Cortex of kidney (tissue), 1 donor: ENCODE measurements around the gene CDKAL1.

Experiments
- DNase-seq: peaks from one replicate; lab custom pipeline; 2025; lab: John Stamatoyannopoulos, UW

Gene CDKAL1

DNA sequence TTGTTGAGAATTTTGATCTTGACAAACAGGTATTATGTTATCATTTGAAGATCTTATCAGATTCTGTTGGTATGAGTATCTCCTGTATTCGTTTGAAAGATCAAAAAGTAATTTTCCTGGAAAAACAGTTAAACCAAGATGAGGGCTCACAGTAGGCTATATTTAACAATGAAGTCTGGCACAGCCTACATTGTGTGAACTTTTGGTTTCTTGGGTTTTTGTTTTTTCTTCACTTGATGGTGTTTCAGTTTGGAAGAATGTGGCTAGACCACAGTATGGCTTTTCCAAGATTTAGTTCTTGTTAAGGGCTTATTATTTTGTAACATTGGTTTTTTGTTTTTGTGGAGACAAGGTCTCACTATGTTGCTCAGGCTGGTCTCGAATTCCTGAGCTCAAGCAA lies 306.4 kb downstream of the CDKAL1 start:
- no peak for DNase-seq

DNA sequence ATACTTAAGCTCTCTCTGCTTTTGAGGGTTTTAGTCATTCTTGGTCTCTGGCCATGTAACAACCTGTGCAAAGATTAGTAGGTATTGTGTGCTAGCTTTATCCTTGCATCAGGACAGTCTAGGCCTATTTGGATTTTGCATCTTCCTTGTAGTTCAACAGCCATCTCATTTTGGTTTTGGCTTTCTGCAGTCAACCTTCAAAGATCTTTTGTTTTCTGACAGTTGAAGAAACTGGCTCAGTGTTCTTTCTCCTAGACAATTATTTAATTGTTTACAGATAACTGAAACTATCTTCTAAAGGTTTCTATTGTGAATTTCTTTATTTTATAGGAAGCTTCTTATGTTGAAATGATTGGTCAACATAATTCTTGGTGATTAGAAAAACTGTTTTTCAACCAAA lies 307.5 kb downstream of the CDKAL1 start:
- no peak for DNase-seq

DNA sequence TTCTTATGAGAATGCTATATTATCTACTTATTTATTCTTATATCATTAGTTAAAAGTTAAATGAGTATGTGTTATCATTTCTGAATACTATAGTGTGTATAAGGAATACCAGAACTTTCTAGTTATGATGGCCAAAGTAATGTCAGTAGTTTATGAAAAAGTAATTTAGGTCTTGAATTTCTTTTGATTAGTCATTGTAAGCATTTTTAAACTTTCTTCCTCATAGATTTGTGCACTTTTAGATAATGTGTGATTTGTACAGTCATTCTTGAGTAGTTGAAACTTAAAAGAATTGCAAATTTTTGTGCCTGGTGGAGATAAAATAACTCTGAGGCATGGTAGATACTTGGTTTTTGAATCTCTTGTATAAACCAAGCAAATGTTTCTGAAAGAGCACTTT lies 311.3 kb downstream of the CDKAL1 start:
- no peak for DNase-seq

DNA sequence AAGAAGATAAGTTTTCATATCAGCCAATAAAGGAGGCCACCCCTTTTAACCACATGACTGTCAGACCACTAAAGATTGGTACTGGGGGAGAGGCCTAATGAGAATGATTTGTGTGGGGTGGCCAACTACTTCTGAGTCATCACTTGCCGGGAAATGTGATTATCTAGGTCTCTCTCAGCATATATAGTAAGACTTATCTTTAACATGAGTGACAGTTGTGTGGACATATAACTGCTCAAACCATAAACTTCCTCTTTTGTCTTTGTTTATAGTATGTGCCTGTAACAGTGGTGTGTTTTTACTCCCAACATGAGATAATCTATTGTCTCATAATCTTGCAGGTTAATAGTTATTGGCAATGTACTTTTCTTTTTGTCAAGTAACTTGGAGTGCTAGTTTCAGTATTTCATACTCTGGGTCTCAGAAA lies 312.4 kb downstream of the CDKAL1 start:
- DNase-seq = no peak

DNA sequence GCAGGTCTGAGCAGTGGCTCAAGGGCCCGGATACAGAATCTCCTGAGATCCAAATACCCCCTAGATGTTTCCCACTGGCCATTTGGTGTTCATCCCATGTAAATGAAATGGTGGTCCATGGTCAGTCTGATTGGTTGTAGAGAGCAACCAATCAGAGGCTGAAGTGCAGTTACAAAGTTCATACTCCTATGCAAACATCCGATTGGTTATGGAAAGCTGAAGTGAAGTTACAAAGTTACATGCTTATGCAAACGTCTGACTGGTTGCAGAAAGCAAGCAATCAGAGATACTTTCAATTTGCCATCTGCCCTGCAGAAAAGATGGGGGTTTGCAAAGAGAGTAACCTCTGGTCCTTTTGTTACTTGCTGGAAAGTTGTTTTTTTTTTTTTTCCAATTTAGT lies 313.6 kb downstream of the CDKAL1 start:
- DNase-seq = no peak

DNA sequence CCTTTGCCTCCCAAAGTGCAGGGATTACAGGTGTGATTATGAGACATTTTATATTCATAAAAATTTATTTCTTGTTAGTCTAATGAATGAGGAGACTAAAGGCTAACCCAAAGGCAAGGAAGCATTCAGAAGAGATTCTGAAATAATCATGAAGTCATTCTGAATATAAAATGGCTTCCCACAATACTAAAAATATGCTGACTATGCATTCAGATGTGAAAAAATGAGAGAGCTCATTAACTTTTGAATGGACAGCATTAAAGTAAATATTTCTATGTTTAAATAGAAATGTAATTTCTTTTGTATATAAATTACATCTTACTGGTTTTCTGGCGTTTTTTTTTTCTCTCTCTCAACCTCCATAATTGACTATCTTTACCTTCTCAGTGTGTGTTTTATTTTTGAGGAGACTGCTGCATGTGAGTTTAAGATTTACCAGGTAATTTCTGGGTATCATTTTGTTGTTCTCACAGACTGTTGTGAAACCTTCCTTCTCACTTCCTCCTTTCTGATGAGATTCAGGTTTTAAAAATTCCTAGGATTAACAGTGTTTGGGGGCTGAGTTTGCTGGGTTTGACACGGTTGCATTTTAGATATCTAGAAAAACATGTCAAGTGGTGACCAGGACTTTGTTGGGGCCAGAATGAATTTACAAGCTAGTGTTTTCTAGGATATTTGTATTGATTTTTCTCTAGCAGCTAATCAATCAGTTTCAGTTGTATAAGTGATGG lies 316.6 kb downstream of the CDKAL1 start:
- no peak for DNase-seq

DNA sequence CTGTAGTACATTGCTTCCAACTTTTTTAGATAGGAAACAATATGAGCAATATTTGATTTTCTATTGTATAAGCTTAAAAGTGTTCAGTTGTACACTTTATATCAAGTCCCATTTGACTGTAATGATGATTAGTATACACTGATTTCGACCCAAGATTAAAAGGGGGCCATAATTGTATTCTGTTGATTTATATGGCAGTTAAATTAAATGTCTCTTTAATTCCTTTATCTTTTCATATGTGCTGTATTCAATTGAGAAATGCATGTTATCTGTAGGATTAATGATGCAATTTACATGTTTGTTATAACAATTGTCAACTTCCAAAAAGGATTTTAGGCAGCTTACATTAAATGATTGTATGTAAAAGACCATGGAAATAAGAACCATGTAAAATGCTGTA lies 317.5 kb downstream of the CDKAL1 start:
- no peak for DNase-seq

DNA sequence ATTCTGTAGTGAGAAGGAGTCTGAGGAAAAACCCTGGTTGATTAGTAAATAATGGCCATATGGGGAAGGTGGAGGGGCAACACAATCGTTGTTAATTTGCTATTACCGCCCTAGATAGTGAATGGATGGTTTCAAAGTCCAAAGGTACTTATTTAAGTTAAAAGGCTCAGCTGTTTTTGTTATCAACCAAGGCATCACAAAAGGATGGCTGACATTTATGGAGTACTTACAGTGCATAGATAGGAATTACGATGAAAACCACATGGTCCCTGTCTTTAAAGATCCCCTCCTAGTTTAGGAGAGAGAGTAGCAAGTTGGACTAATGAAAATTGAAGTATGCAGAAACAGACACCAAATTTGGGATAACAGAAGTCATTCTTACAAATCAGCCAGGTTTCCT lies 319.6 kb downstream of the CDKAL1 start:
- no peak for DNase-seq

DNA sequence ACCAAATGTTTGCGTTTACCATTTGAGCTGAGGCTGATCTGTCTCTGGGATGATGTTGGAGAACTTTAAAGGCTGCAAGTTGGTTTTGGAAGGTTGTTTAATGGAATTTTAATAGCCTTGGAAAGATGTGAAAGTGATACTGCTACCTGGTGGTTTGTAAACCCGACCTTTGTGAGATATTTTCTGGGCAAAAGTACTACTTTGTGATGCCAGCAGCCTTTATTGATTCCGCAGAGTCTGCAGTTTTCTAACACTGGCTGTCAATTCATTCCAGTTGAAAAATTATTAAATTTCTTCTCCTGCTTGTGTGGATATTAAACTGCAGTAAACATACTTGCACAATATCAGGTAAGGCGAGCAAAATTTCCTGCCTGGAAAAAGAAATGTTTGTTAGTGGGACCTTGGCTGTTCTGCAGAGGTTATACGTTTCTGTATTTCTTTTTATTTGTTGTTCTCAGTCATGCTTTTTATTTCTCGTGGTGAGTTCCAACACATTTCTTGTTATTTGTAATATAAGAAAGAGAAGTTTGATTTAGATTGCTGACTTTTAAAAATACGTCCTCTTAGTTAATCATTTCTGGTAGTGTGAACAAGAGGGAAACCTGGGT lies 322.5 kb downstream of the CDKAL1 start:
- DNase-seq = no peak

DNA sequence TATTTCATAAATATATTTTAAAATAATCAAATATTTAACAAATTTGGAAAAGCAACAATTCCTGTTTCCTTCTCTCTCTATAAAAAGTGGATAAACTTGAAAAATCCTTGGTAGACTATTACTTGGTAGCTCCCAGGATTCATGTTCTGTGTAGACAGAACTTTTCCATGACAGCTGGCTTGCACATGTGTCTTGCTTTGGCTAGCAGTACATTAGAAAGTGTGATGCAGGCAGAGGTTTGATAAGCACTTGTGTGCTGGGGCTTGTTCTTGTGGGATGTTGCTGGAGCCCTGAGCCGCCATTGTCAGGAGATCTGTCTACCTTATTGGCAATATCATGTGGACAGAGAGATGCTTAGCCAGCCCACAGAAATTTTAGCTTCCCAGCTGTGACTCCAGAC lies 327.2 kb downstream of the CDKAL1 start:
- no peak for DNase-seq

DNA sequence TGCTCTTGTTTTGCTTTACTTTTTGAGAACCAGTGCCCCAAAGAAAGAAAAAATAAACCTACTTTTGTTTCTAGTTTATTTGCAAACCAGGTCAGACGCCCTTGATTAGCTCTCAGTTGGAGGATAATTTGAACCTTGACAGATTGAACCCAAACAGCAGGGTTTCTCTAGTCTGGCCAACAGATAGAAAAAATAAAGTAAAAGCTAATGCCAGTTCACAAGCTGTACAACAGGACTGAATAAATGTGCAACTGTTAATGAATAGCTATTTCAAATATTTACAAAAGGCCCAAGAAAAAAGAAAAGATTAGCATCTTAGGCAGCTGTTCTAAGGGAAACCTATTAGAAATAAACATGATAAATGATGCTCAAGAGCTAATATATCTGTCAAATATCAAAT lies 331.8 kb downstream of the CDKAL1 start:
- DNase-seq = no peak

DNA sequence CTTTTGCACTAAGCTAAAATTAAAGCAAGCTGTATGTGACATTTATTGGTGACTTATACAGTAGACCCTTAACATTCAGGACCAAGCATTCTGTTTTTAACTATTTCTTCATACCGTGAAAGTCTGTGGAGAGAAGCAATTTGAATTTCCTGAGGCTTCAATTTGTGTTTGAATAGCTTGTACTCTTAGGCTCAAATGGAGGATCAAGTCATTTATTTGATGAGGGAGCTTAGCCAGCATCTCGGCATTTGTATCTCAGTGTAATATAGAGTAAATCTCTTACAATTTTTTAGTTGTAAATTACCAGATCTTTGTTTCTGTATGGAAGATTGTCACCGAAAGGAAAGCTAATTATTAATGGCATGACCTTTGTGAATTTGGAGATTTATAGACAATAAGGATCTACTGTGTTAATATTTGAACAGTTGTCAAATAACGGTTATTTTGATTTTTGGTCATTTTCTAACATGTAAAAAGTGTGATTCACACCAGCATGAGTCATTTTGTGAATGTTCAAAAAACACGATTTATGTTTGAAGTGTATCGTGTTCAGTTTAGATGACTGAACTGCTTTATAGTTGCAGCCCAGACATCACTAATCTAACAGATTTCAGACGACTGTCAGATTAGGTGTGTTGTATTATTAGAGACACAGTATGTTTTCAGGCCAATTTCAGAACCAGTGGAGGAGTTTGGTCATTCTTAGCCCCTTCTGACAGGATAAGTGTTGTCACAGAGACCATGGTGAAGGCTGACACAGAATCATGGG lies 332.9 kb downstream of the CDKAL1 start:
- no peak for DNase-seq

DNA sequence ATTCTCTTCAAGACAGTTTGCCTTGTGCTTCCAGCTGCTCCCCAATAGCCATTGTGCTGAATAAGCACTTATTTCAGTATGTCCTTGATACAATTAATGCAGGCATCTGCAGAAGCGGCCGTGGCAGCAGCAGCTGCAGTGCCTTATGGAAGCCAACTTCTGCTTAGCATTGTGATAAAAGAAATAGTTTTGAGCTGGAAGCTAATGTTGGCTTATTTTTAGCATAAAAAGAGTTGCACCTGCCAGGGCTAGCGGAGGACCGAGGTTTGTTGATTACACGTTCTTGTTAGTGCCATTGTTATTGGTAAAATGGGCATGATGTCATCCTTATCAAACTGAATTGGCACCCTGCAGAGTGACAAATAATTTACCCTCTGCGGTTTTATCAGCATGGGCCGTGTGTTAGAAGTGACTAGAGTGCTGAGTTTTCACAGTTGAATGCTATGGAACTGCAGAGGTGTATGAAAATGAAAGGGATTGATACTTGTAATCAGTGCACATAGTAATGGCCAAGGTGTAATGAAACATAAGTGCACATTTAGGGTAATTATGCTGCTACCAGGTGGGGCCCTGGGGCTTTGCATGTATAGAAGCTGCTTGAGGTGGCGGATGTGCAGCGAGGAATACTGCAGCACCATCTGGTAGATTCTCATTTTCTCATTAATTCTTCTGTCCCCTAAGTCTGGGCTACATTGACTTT lies 334.3 kb downstream of the CDKAL1 start:
- DNase-seq = no peak

DNA sequence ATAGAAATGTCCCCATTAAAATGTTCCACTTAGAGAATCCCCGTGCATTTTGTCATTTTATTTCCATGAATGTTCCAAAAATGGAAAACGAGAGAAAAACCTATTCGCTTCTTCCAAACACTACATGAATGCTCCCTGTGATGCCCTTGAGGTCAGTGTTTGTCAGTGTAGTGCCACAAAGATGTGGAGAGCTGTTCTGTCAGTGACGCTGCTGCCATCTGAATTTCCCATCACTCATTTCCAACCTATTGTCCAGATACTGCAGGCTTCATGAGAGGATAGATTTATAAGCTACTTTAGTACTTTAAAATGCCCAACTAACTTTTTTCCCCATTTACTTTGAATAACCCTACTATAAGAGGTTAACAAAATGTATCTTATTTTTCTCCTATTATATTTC lies 335.8 kb downstream of the CDKAL1 start:
- no peak for DNase-seq

DNA sequence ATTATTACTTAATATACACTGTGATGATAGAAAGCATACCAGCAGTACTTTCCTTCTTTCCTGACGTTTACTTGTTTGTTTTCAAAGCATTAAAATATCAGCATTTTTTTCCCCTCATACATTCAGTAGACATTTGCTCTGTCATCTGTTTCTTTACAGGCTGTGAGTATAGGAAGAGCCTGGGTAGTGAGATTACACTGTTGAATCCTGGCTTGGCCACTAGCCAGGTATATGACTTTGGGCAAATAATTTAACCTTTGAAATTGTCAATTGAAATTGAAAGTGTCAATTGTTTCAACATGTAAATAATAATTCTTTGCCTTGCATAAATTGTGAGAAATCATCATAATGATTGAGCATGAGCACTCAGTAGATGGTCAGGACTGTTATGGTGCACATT lies 336.2 kb downstream of the CDKAL1 start:
- no peak for DNase-seq

DNA sequence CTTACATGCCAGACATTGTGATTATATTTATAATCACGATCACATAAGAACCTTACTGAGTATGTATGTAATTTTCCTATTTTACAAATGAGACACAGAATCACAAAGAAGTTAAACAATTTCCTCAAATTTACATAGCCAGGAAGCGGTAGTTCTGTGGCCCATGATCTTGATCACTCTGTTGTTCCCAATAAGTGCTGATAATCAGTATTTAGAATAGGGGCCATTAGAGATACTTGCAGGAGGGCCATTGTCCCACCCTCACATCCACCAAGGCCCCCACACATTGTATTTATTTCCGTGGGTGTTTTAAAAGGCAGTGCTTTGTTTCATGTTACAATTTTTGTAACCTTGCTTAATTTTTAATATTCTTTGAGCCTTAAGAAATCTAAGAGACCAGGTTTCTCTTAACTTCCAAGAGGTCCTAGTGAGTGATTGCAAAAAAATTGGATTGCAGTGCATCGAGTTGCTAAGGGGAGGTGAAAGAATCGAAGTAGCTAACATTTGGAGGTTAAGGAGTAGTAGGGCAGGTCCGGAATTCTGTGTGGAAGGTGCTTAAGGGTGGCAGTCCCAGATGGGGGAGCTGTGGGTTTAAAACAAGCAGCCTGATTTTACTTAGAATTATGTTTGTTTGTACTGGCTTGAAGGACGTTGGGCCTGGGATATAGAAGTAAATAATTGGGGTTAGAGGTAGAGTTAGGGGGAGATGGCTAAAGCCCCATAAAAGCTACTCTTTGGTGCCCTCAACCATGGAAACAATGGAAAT lies 339.4 kb downstream of the CDKAL1 start:
- no peak for DNase-seq

DNA sequence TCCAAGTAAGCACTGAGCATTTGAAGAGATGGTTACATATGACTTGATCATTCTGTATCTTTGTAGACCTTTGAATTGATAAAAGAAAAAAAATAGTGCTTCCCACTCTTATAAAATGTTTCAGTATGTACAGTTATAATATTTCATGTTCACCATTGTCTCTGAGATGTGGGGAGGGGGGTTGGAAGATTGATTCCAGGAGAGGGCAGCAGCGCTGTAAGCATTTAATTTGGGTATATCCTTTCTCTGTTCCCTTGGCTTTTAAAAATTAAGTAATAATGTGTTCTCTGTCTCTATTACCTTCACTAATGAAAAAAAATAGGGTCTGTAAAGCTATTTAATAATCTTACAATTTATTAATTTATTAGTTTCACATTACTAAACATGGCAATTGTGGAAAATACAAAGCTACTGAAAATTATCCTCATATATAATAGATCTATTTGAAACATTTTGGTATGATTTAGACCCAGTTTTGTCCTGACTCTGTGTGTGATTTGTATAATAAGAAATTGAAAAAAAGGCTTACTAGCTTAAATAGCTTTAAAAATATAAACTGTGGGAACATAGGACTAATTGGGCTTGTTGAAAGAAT lies 341.2 kb downstream of the CDKAL1 start:
- no peak for DNase-seq

DNA sequence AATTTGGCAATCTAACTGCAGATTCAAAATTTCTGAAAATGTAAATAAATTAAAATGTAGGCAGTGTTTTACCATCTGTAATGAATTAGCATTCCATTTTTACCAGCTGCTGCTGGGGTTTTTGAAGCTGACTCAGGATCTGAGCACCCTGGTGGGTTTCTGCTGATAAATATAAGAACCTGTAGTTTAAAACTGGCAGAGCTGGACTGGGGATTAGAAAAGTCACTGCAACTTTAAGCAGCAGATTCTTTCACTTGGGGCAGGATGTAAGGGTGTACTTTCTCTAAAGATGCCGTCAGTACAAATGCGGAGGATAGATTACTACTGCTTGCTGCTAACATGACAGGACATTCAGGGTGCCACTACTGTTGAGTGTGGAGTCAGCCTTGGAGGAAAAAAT lies 341.8 kb downstream of the CDKAL1 start:
- no peak for DNase-seq

DNA sequence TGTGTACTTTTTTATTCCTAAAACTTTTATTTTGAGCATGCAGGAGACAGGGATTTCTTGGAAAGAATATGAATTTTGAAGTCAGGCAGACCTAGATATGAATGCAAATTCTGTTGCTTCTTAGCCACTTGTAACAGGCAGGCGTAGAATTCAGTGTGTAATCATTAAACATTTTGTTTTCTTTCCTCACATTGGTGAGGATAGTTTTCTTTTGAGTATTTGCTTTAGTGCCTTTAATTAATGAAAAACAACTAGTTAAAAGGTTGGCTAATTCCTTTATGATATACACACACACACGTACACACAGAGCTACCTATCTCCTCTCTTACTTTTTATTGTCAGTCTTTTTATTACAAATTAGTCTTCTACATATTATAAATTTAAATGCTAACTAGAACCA lies 342.3 kb downstream of the CDKAL1 start:
- no peak for DNase-seq

DNA sequence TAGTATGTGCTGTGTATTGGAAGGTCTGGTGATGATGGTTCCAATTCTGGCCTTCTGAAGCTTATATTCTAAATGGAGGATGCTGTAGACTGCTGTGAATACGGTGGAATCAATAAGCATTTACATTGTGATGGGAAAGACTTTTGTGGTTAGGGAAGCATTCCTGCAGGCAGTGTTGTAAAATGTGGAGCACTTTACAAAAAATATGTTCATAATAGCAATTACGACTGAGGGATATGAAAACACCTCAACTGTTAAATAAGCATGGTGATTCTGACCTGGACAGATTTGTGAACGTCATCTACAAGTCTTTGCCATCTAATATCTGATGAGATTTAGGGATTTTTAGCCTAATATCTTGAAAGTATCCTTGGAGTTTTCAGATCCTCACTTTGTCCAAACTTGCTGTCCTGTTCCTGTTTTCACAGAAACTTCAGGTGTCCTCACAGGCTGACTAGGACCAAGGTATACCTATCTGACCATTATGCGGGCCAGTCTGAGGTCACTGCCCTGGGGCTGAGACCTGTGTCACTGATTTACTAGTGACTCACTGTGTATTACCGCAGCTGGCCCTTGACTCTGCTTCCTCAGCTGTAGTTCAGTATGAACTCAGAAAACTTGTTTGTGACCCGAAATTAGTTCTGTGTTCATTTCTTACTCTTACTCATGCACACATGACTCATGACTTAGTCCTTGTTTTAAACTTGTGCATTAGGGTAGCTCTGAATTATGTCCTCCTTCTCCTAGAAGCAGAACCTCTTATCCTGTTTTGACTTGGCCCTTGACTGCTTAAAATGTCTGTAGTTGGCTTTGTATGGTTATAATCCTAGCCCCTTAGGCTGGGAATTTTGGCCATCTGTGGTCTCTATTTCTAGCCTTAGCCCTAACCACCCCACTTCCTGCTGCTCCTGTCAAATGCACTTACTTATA lies 343.0 kb downstream of the CDKAL1 start:
- DNase-seq = no peak
